IMR-90 (cell line): ENCODE results near the gene TOR1A.
A peak's percentile ranks its signal among the peaks of the same experiment; 100 is the strongest.

Source experiments
- BHLHE40 ChIP-seq: fragments of 150-350 bp; IDR thresholded peaks from 2 replicates; pipeline ENCODE4 v1.6.1; 2016; ENCODE audit warnings: mild to moderate bottlenecking, low read depth, low read length
- CEBPB ChIP-seq: IDR thresholded peaks from 2 replicates; pipeline ENCODE4 v1.6.1; 2012; ENCODE audit warnings: low read depth, low read length, improper control_type of control experiment
- CHD1 ChIP-seq: IDR thresholded peaks from 2 replicates; pipeline ENCODE4 v1.6.1; 2012; ENCODE audit warnings: low read depth, low read length, improper control_type of control experiment
- CTCF ChIP-seq: conservative IDR thresholded peaks from 2 replicates; pipeline ENCODE4 v1.5.1; 2012; ENCODE audit warnings: mild to moderate bottlenecking, low read depth, low read length, improper control_type of control experiment
- ELK1 ChIP-seq: fragments of 150-350 bp; IDR thresholded peaks from 2 replicates; pipeline ENCODE4 v1.6.1; 2016; ENCODE audit warnings: low read depth, mild to moderate bottlenecking, low read length, moderate library complexity, borderline replicate concordance
- FOS ChIP-seq: fragments of 150-350 bp; IDR thresholded peaks from 2 replicates; pipeline ENCODE4 v1.6.1; 2016; ENCODE audit warnings: low read depth, low read length
- MAFK ChIP-seq: IDR thresholded peaks from 2 replicates; pipeline ENCODE4 v1.6.1; 2012; ENCODE audit warnings: low read depth, low read length, improper control_type of control experiment
- MXI1 ChIP-seq: IDR thresholded peaks from 2 replicates; pipeline ENCODE4 v1.6.1; 2012; ENCODE audit warnings: low read depth, mild to moderate bottlenecking, low read length, moderate library complexity, borderline replicate concordance
- NFE2L2 ChIP-seq: fragments of 150-350 bp; IDR thresholded peaks from 2 replicates; pipeline ENCODE4 v1.6.1; 2016; ENCODE audit warnings: low read depth, mild to moderate bottlenecking, low read length
- POLR2A ChIP-seq: IDR thresholded peaks from 2 replicates; pipeline ENCODE4 v1.6.1; 2012; ENCODE audit warnings: mild to moderate bottlenecking, low read depth, low read length
- RAD21 ChIP-seq: IDR thresholded peaks from 2 replicates; pipeline ENCODE4 v1.6.1; 2012; ENCODE audit warnings: low read length, improper control_type of control experiment
- RCOR1 ChIP-seq: IDR thresholded peaks from 2 replicates; pipeline ENCODE4 v1.6.1; 2012; ENCODE audit warnings: mild to moderate bottlenecking, low read length, improper control_type of control experiment; ENCODE audit not compliant: insufficient replicate concordance
- RFX5 ChIP-seq: IDR thresholded peaks from 2 replicates; pipeline ENCODE4 v1.8.0; 2012; ENCODE audit warnings: low read depth, mild to moderate bottlenecking, low read length, moderate library complexity
- SMC3 ChIP-seq: fragments of 150-350 bp; IDR thresholded peaks from 2 replicates; pipeline ENCODE4 v1.6.1; 2016; ENCODE audit warnings: low read depth, mild to moderate bottlenecking, antibody characterized with exemption, low read length, moderate library complexity

- no peak for TF ChIP-seq CTCF
- TF ChIP-seq RFX5 = no peak
- no peak for TF ChIP-seq POLR2A
- no peak for TF ChIP-seq MXI1
- no peak for TF ChIP-seq ELK1
- TF ChIP-seq BHLHE40 = no peak
- no peak for TF ChIP-seq SMC3
- TF ChIP-seq RAD21 = no peak
- peak; percentile 71 for TF ChIP-seq CEBPB
- TF ChIP-seq CHD1 = no peak
- no peak for TF ChIP-seq FOS
- no peak for TF ChIP-seq NFE2L2
- no peak for TF ChIP-seq MAFK
- no peak for TF ChIP-seq RCOR1
These were observed 916 bp downstream of the TOR1A start for GRCh38 chr9:129822898-129823541.
